ENCODE results near the gene INPP5D. TPM values are rescaled to one million over a fixed set of nuclear protein-coding genes. Genes with fewer than 3 reads are reported as not detected.

Gene INPP5D
- total and polyA plus RNA-seq, 12 donors: 3.4 to 29.4 (median 14.3) TPM

DNA sequence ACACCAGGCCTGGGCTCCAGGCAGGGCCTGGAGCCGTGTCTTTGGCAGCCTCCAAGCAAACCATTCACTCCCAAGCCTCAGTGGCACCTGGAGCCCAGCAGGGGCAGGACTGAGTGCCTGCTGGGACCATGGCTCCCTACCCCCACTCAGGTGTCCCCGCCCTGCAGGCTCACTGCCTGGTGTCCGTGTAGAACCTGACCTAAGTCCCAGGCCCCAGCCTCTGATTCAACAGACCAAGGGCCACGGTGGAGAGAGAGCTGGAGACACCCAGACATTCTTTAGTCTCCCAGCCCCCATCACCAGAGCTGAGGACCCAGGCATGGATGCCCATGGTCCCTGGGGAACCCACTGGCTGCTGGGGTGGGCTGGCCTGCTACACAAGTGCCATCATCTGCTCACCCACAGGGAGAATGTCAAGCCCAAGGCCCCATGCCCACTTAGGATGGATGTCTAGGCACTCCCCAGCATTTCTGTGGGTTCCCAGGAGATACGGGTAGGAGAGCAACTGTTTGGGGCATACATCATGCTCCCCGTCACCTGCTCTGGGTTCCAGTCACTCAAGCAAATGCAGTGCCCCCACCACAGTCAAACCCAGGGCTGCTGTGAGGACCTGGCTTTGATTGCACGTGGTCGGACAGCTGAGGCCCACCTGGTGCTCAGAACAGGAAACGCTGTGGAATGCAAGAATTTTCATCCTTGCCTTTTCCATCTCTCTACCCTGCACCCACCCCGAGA is 148.4 kb downstream of the INPP5D start:
- 79 to 85% (median 83%) methylated on average over 7 to 10 of the region's 10 CpGs for WGBS, 4 donors
- H3K27ac ChIP-seq: no peak overlapping the region
- no peaks in the 10 kb centered on the region for H3K4me1 ChIP-seq (replicated peaks in 1 of 2)
- H3K9me3 ChIP-seq (replicated peaks in 1 of 3): no peaks in the 10 kb centered on the region
- H3K36me3 ChIP-seq (replicated peaks in 1 of 2): no peaks in the 10 kb centered on the region
- no peaks in the 10 kb centered on the region for H3K27me3 ChIP-seq
- intact Hi-C loops (cut with DNase I): no loop called here
- no peak overlapping the region for H3K4me3 ChIP-seq
- TF ChIP-seq, protein P1, sequence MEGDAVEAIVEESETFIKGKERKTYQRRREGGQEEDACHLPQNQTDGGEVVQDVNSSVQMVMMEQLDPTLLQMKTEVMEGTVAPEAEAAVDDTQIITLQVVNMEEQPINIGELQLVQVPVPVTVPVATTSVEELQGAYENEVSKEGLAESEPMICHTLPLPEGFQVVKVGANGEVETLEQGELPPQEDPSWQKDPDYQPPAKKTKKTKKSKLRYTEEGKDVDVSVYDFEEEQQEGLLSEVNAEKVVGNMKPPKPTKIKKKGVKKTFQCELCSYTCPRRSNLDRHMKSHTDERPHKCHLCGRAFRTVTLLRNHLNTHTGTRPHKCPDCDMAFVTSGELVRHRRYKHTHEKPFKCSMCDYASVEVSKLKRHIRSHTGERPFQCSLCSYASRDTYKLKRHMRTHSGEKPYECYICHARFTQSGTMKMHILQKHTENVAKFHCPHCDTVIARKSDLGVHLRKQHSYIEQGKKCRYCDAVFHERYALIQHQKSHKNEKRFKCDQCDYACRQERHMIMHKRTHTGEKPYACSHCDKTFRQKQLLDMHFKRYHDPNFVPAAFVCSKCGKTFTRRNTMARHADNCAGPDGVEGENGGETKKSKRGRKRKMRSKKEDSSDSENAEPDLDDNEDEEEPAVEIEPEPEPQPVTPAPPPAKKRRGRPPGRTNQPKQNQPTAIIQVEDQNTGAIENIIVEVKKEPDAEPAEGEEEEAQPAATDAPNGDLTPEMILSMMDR (IDR thresholded peaks at IDR 0.05): no peak
- TF ChIP-seq POLR2A (IDR thresholded peaks at IDR 0.05): no peak
- DNase-seq: no peak

DNA sequence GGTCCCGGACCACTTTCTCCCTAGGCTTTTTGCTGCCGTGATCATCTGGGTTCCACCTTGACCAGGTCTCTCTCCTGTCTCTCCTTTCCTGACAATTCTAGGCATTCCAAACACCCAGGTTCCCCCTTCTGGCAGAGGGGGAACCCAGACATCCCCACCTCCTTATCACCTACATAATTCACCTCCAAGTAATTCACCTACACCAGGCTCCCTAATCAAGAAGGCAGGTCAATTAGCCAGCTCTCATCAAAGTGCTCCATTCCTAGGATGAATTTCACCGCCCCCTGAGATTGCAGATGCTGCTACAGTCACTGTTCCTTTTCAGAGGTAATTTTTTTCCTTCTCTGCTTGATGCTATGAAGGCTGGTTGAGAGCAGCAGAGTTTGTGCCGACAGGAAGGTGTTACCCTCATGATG is 149.0 kb downstream of the INPP5D start:
- no peak for TF ChIP-seq POLR2A (IDR thresholded peaks at IDR 0.05)
- TF ChIP-seq, protein P1 (IDR thresholded peaks at IDR 0.05): no peak
- H3K9me3 ChIP-seq (replicated peaks in 1 of 3): no peaks in the 10 kb centered on the region
- 67 to 69% (median 68%) methylated on average over 4 of the region's 4 CpGs for WGBS, 4 donors
- intact Hi-C loops (cut with DNase I): no loop called here
- no peaks in the 10 kb centered on the region for H3K4me1 ChIP-seq (replicated peaks in 1 of 2)
- no peaks in the 10 kb centered on the region for H3K36me3 ChIP-seq (replicated peaks in 1 of 2)
- H3K4me3 ChIP-seq: no peak overlapping the region
- no peak for DNase-seq
- H3K27ac ChIP-seq: no peak overlapping the region
- no peaks in the 10 kb centered on the region for H3K27me3 ChIP-seq

DNA sequence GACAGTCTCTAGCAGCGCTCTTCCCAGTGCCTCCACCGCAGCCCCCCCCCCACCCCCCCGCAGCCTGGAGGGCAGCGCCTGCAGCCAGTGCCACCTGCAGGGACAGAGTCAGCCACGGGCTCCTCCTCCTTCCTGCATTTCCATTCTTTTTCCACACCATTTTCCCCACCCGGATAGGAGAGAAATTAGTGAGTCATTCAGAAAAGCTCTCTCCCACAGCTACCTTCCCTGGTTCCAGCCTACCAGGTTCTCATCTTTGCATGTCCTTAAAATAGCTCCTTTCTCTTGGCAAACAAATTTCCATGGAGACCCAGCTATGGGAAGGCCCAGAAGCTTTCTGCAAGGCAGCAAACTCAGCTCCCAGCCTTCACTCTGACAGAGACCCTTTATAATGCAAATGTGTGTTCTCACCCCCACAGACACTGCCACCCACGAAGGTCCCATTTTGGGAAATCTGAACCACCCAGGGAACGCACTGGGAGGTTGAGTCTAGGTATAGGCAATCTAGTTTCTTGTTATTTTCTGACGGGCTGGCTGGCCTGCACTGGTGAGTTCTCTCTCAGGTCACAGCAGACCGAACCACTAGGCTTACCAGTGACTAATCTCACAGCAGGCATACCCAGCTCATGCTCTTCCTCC is 149.5 kb downstream of the INPP5D start:
- TF ChIP-seq, protein P1 (IDR thresholded peaks at IDR 0.05): no peak
- H3K4me3 ChIP-seq: no peak overlapping the region
- no peaks in the 10 kb centered on the region for H3K9me3 ChIP-seq (replicated peaks in 1 of 3)
- 40 to 52% (median 44%) methylated on average over 9 to 10 of the region's 10 CpGs for WGBS, 4 donors
- no peaks in the 10 kb centered on the region for H3K27me3 ChIP-seq
- no peak for DNase-seq
- intact Hi-C loops (cut with DNase I): no loop called here
- no peaks in the 10 kb centered on the region for H3K36me3 ChIP-seq (replicated peaks in 1 of 2)
- H3K4me1 ChIP-seq (replicated peaks in 1 of 2): no peaks in the 10 kb centered on the region
- H3K27ac ChIP-seq: no peak overlapping the region

DNA sequence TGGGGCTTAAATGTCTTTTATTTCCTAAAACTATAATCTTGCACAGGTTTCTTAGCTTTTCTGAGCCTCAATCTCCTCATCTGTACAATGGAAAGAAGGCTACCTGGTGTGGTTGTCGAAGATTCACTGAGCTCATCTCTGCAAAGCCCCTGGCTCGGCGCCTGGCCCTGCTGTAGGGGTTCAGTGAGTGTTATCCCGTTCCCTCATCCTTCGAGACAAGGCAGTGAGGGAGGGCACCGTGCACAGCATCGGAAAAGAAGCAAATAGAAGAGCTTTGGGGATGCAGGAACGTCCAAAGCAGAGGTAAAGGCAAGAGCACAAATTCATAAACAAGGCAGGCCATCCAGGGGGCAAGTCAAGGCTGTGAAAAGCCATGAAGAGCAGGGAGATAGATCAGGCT is 150.1 kb downstream of the INPP5D start:
- Histone ChIP-seq H3K27me3 (no peaks in the 10 kb centered on the region), H3K4me1 (replicated peaks in 1 of 2) (no peaks in the 10 kb centered on the region), H3K36me3 (replicated peaks in 1 of 2) (no peaks in the 10 kb centered on the region), H3K4me3 (no peak overlapping the region), H3K27ac (no peak overlapping the region), H3K9me3 (replicated peaks in 1 of 3) (no peaks in the 10 kb centered on the region)
- WGBS, 4 donors: 93 to 96% (median 94%) methylated on average over 8 of the region's 8 CpGs
- DNase-seq: no peak
- intact Hi-C loops (cut with DNase I): no loop called here
- TF ChIP-seq, protein P1 (IDR thresholded peaks at IDR 0.05): no peak
- TF ChIP-seq POLR2A (IDR thresholded peaks at IDR 0.05): no peak
